Glutamatergic neuron (in vitro differentiated cells): Measurements from ENCODE around the gene MAN2B2. TPM values are rescaled to one million over a fixed set of nuclear protein-coding genes. Genes with fewer than 3 reads are reported as not detected.

Source experiments
- DNase-seq: peaks from one replicate; pipeline ENCODE4 v3.0.0; 2022
- H3K27ac Mint-ChIP-seq: one replicate; pipeline ENCODE4 v1.8.0; 2020; ENCODE audit warnings: mild to moderate bottlenecking, mixed read lengths, inconsistent platforms; ENCODE audit not compliant: unreplicated experiment
- H3K27me3 Mint-ChIP-seq: one replicate; pipeline ENCODE4 v1.8.0; 2020; ENCODE audit warnings: mild to moderate bottlenecking, moderate library complexity, mixed read lengths, inconsistent platforms; ENCODE audit not compliant: unreplicated experiment
- H3K36me3 Mint-ChIP-seq: one replicate; pipeline ENCODE4 v1.8.0; 2020; ENCODE audit warnings: mild to moderate bottlenecking, mixed read lengths, inconsistent platforms; ENCODE audit not compliant: unreplicated experiment
- H3K4me1 Mint-ChIP-seq: one replicate; pipeline ENCODE4 v1.8.0; 2020; ENCODE audit warnings: mild to moderate bottlenecking, low read depth, mixed read lengths, inconsistent platforms; ENCODE audit not compliant: unreplicated experiment
- H3K4me3 Mint-ChIP-seq: one replicate; pipeline ENCODE4 v1.8.0; 2020; ENCODE audit warnings: mild to moderate bottlenecking, mixed read lengths, inconsistent platforms; ENCODE audit not compliant: unreplicated experiment
- H3K9me3 Mint-ChIP-seq: one replicate; pipeline ENCODE4 v1.8.0; 2020; ENCODE audit warnings: mild to moderate bottlenecking, moderate library complexity, mixed read lengths, inconsistent platforms; ENCODE audit not compliant: unreplicated experiment
- total RNA-seq: library from RNA; stranded (reverse); fragmentation: NEBNext Ultra II Directional; extraction: Animal tissue kit (Norgen Biotek cat#: 25700); gene quantifications from one replicate; pipeline ENCODE4 v1.2.1, GENCODE V29; 2021; ENCODE audit not compliant: unreplicated experiment
- TF ChIP-seq, protein P1 (sequence below): fragments of 200-600 bp; sonication (generic); IDR thresholded peaks from one replicate; pipeline ENCODE4 v1.5.0; 2021; ENCODE audit not compliant: partially characterized antibody, unreplicated experiment

MAN2B2 gene
- total RNA-seq, 1 donor from 2014 or later = 15.5 TPM

DNA sequence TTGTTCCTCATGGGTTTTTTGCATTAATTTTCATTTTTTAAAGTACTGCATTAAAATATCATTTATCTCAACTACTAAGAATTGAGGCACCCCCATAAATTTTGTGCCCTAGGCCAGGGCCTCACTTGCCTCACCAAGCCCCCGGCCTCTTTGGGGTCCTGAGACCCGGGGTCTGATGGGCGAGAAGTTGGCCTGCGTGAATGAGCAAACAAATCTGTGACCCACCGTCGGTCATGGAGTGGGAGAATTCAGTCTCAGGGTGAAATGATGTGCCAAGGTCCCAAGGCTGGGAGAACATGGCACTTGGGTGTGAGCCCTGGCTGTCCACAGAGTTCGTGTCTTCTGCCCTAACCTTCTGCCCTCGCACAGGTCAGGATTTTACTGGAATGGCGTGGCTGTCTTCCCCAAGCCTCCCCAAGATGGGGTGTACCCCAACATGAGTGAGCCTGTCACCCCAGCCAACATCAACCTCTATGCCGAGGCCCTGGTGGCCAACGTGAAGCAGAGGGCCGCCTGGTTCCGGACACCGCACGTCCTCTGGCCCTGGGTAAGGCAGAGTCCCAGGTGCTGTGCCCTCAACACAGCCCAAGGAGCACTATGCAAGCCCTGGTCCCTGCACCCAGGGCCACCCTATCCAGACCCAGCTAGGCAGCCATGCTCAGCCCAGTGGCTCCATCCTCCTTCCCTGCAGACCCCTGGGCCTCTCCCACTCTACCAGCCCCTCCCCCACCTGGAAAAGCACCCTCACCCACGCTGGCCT lies 18.0 kb downstream of the MAN2B2 start:
- DNase-seq = no peak
- H3K4me3 Mint-ChIP-seq = no peak overlapping the region
- H3K9me3 Mint-ChIP-seq = peaks cover 7% of the 10 kb centered on the region
- TF ChIP-seq, protein P1, sequence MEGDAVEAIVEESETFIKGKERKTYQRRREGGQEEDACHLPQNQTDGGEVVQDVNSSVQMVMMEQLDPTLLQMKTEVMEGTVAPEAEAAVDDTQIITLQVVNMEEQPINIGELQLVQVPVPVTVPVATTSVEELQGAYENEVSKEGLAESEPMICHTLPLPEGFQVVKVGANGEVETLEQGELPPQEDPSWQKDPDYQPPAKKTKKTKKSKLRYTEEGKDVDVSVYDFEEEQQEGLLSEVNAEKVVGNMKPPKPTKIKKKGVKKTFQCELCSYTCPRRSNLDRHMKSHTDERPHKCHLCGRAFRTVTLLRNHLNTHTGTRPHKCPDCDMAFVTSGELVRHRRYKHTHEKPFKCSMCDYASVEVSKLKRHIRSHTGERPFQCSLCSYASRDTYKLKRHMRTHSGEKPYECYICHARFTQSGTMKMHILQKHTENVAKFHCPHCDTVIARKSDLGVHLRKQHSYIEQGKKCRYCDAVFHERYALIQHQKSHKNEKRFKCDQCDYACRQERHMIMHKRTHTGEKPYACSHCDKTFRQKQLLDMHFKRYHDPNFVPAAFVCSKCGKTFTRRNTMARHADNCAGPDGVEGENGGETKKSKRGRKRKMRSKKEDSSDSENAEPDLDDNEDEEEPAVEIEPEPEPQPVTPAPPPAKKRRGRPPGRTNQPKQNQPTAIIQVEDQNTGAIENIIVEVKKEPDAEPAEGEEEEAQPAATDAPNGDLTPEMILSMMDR = no peak
- peaks cover 5% of the 10 kb centered on the region for H3K27me3 Mint-ChIP-seq
- no peaks in the 10 kb centered on the region for H3K36me3 Mint-ChIP-seq
- no peak overlapping the region for H3K27ac Mint-ChIP-seq
- peaks cover 13% of the 10 kb centered on the region for H3K4me1 Mint-ChIP-seq

DNA sequence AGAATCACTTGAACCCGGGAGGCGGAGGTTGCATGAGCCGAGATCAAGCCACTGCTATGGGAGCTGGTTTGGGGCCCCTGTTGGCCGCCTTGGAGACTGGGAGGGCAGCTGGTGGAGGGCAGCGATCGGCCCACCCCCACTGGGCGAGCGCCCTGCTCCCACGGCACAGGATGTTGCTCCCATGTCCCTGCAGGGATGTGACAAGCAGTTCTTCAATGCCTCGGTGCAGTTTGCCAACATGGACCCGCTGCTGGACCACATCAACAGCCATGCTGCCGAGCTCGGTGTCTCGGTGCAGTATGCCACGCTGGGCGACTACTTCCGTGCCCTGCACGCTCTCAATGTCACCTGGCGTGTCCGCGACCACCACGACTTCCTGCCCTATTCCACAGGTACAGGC lies 19.4 kb downstream of the MAN2B2 start:
- Mint-ChIP-seq H3K9me3 (peaks cover 7% of the 10 kb centered on the region), H3K4me3 (no peak overlapping the region), H3K36me3 (no peaks in the 10 kb centered on the region), H3K4me1 (peaks cover 13% of the 10 kb centered on the region), H3K27me3 (peaks cover 5% of the 10 kb centered on the region), H3K27ac (no peak overlapping the region)
- no peak for DNase-seq
- TF ChIP-seq, protein P1 = no peak

DNA sequence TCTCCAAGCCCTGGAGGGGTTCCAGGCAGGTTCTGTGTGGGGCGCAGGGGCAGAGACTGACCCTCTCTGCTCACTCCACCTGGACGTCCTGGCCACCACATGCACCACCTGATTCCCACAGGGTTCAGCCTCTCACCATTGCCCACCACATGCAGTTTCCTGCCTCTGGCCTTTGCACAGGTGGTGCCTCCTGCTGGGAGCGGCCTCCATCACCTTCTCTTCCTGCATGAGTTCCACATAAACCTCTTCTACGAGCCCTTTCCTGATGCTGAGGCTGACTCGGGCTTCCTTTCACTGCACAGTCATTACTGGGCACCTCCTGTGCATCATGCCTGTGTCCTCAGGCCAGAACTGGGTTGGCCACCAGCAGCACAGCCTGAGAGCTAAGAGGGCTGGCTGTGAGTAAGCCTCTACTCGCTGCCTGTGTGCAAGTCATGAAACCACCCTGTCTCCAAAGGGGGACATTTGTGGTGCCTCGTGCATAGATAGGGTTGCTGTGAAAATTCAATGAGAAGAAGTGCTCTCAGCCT lies 19.9 kb downstream of the MAN2B2 start:
- peaks cover 5% of the 10 kb centered on the region for H3K27me3 Mint-ChIP-seq

DNA sequence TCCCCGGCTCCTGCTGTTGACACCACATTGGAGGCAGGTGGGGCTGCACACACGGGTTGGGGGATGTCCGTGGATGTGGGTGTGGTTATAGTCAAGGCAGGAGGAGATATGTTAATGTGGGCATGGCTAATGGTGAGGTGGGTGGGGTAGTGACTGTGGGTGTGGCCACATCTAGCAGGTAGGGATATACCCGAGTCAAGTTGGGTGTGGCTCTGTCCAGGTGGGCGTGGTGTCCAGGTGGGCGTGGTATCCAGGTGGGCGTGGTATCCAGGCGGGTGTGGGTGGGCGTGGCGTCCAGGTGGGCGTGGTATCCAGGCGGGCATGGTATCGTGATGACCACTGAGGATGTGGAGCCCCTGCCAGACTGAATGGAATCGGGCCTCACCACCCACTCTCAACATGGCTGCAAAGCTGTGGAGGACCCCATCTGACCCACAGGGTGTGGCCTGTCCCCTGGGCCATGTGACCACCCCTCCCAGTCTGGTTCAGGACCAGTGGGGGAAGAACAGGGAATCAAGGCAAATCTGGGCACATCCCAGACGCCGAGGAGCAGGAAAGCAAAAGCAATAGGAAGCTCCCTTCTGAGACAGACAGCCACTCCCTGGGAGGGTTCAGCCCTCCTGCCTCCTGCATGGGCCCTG lies 21.0 kb downstream of the MAN2B2 start:
- H3K27me3 Mint-ChIP-seq = peaks cover 5% of the 10 kb centered on the region
- H3K4me1 Mint-ChIP-seq = peaks cover 12% of the 10 kb centered on the region
- no peaks in the 10 kb centered on the region for H3K36me3 Mint-ChIP-seq
- no peak for DNase-seq
- H3K27ac Mint-ChIP-seq = no peak overlapping the region
- TF ChIP-seq, protein P1 = no peak
- H3K9me3 Mint-ChIP-seq = peaks cover 4% of the 10 kb centered on the region
- H3K4me3 Mint-ChIP-seq = no peak overlapping the region

More for the DNA sequence above, 19.9 kb downstream of the MAN2B2 start:
- no peak for DNase-seq
- Mint-ChIP-seq H3K27ac (no peak overlapping the region), H3K36me3 (no peaks in the 10 kb centered on the region), H3K4me1 (peaks cover 13% of the 10 kb centered on the region), H3K9me3 (peaks cover 7% of the 10 kb centered on the region), H3K4me3 (no peak overlapping the region)
- TF ChIP-seq, protein P1 = no peak

DNA sequence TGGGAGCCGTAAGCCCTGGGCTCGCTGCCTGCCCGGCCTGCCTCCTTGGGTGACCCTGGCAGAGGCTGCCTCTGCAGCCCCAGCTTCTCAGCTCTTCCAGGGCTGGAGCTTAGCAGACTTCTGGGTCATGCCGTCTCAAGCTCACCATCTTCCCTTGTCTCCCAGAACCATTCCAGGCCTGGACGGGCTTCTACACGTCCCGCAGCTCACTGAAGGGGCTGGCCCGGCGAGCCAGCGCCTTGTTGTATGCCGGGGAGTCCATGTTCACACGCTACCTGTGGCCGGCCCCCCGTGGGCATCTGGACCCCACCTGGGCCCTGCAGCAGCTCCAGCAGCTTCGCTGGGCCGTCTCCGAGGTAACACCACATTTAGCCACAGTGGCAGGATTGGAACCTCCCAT lies 22.0 kb downstream of the MAN2B2 start:
- H3K27me3 Mint-ChIP-seq = peaks cover 1% of the 10 kb centered on the region
- H3K9me3 Mint-ChIP-seq = no peaks in the 10 kb centered on the region
- H3K4me3 Mint-ChIP-seq = no peak overlapping the region
- peaks cover 6% of the 10 kb centered on the region for H3K4me1 Mint-ChIP-seq
- DNase-seq = no peak
- H3K36me3 Mint-ChIP-seq = no peaks in the 10 kb centered on the region
- TF ChIP-seq, protein P1 = no peak
- no peak overlapping the region for H3K27ac Mint-ChIP-seq
